Endothelial cell of umbilical vein (primary cell): ENCODE results near the gene ALDH2. TPM values are rescaled to one million over a fixed set of nuclear protein-coding genes. Genes with fewer than 3 reads are reported as not detected.

Experiments
- BruUV-seq: library from RNA; stranded (reverse); fragments of 400-500 nt; replicated peaks from 2 replicates; lab custom pipeline; 2021; lab: Mats Ljungman, UMichigan
- CTCF ChIA-PET: fragments of 300-600, 350-600 bp; sonication (Branson Sonifier 250); formaldehyde crosslinking; loops from one replicate; lab custom pipeline; 2021; ENCODE audit warnings: antibody characterized with exemption, inconsistent platforms; lab: Charles Lee
- POLR2A ChIA-PET: fragments of 300-600, 350-600 bp; sonication (Branson Sonifier 250); formaldehyde crosslinking; loops from one replicate; lab custom pipeline; 2021; ENCODE audit warnings: antibody characterized with exemption, inconsistent platforms; lab: Charles Lee
- DNase-seq: peaks from one replicate; pipeline ENCODE4 v3.0.0-alpha.2; 2011; ENCODE audit warnings: low read depth, low spot score
- FAIRE-seq: peaks from 2 replicates; lab custom pipeline; 2011; peaks lifted over from hg19 to GRCh38; lab: Jason Lieb, UNC
- H2AFZ ChIP-seq: 2 replicates; pipeline ENCODE4 v1.6.0; 2012; ENCODE audit warnings: low read depth, low read length, control low read depth, inconsistent platforms
- H3K27ac ChIP-seq: 2 replicates; pipeline ENCODE4 v1.5.1; 2011; ENCODE audit warnings: low read depth, mild to moderate bottlenecking, control low read depth, low read length, moderate library complexity; ENCODE audit not compliant: insufficient read depth
- H3K27me3 ChIP-seq, 2 experiments: 2 replicates each; pipeline versions ENCODE4 v1.6.0 to v1.6.1; 2011; ENCODE audit warnings: low read length in 2 of 2, mixed read lengths in 1 of 2; ENCODE audit not compliant: control insufficient read depth in 2 of 2, insufficient read depth in 2 of 2
- H3K36me3 ChIP-seq, 2 experiments: 2 replicates in 1 of 2; 3 replicates in 1 of 2; pipeline ENCODE4 v1.5.1; 2011; ENCODE audit warnings: low read length in 2 of 2, mild to moderate bottlenecking in 1 of 2, moderate library complexity in 1 of 2; ENCODE audit not compliant: control insufficient read depth in 2 of 2, insufficient read depth in 2 of 2; ENCODE audit errors: extremely low read depth in 1 of 2
- H3K4me1 ChIP-seq: 3 replicates; pipeline ENCODE4 v1.5.1; 2011; ENCODE audit warnings: mild to moderate bottlenecking, low read length; ENCODE audit not compliant: control insufficient read depth, insufficient read depth; ENCODE audit errors: extremely low read depth
- H3K4me2 ChIP-seq: 2 replicates; pipeline ENCODE4 v1.6.1; 2011; ENCODE audit warnings: low read length, control low read depth, mixed read lengths; ENCODE audit not compliant: insufficient read depth
- H3K4me3 ChIP-seq, 3 experiments: fragments of 200-600 bp in 1 of 3; sonication (generic), shearing (Covaris generic) in 1 of 3; replicated peaks in 1 of 3; 2 replicates each; pipeline ENCODE4 v1.5.1; 2011 to 2016; ENCODE audit warnings: control low read depth in 3 of 3, low read length in 3 of 3, mild to moderate bottlenecking in 2 of 3, inconsistent platforms in 1 of 3, low read depth in 1 of 3, moderate library complexity in 1 of 3; ENCODE audit not compliant: insufficient read depth in 1 of 3
- H3K79me2 ChIP-seq: 2 replicates; pipeline ENCODE4 v1.6.0; 2012; ENCODE audit warnings: low read length, inconsistent platforms; ENCODE audit not compliant: control insufficient read depth, insufficient read depth
- H3K9ac ChIP-seq: replicated peaks from 2 replicates; pipeline ENCODE3; 2011; ENCODE audit warnings: low read length, control low read depth; ENCODE audit not compliant: insufficient read depth; ENCODE audit errors: extremely low read depth
- H3K9me1 ChIP-seq: replicated peaks from 3 replicates; pipeline ENCODE4 v1.6.0; 2011; ENCODE audit warnings: mild to moderate bottlenecking, low read length; ENCODE audit not compliant: control insufficient read depth, insufficient read depth; ENCODE audit errors: extremely low read depth
- H3K9me3 ChIP-seq: replicated peaks from 2 replicates; pipeline ENCODE4 v1.5.1; 2012; ENCODE audit warnings: low read length, inconsistent platforms; ENCODE audit not compliant: control insufficient read depth, insufficient read depth
- H4K20me1 ChIP-seq: replicated peaks from 2 replicates; pipeline ENCODE3; 2011; ENCODE audit warnings: mild to moderate bottlenecking, low read length; ENCODE audit not compliant: control insufficient read depth, insufficient read depth; ENCODE audit errors: extremely low read depth
- JUN ChIP-seq: IDR thresholded peaks from 2 replicates; pipeline ENCODE4 v1.6.1; 2011; ENCODE audit warnings: borderline replicate concordance, low read depth; ENCODE audit not compliant: insufficient read length, insufficient read depth
- MAX ChIP-seq: IDR thresholded peaks from 2 replicates; pipeline ENCODE4 v1.6.1; 2011; ENCODE audit not compliant: insufficient read depth, insufficient read length
- MYC ChIP-seq: IDR thresholded peaks from one replicate; pipeline ENCODE4 v1.6.1; 2011; ENCODE audit warnings: mild to moderate bottlenecking, low read depth, low read length
- POLR2A ChIP-seq: IDR thresholded peaks from 2 replicates; pipeline ENCODE4 v1.6.1; 2012; ENCODE audit warnings: low read depth, mild to moderate bottlenecking, control low read depth, low read length
- dilution Hi-C: fragments of 300-500 bp; cut with MboI; formaldehyde crosslinking; loops from one replicate; pipeline ENCODE4 v1.15.0; 2019; ENCODE audit warnings: low sequenced_read_pairs; ENCODE audit not compliant: extremely low pct_ligation_motif_present
- intact Hi-C: fragments of 100-400 bp; cut with micrococcal nuclease; formaldehyde crosslinking; loops from one replicate; pipeline ENCODE4 v1.10.0; 2022
- polyA plus RNA-seq, 4 experiments: library from polyadenylated mRNA; depleted of rRNA in 3 of 4; stranded (reverse) in 3 of 4; unstranded in 1 of 4; fragments of >200 nt; gene quantifications; 2 replicates each; pipeline versions ENCODE4 v1.2.1 to v1.2.3, GENCODE V29; 2011 to 2012; ENCODE audit warnings: missing spikeins in 1 of 4
- total RNA-seq: library from RNA; stranded (reverse); gene quantifications from 2 replicates; pipeline ENCODE4 v1.2.3, GENCODE V29; 2021
- TF ChIP-seq, protein P1 (sequence below), 2 donors: IDR thresholded peaks; 1 replicate in 1 of 2; 2 replicates in 1 of 2; pipeline ENCODE4 v1.5.1; 2011; ENCODE audit warnings: low read length in 2 of 2, mild to moderate bottlenecking in 2 of 2, moderate library complexity in 2 of 2, control low read depth in 1 of 2, inconsistent platforms in 1 of 2, low read depth in 1 of 2; ENCODE audit not compliant: insufficient read depth in 1 of 2; ENCODE audit errors: extremely low read depth in 1 of 2

The ALDH2 gene
- total and polyA plus RNA-seq, 2 donors (not counting 3 experiments of a cell fraction or from before 2014, with no cell fraction given), result 69.5 to 86.5 TPM

DNA sequence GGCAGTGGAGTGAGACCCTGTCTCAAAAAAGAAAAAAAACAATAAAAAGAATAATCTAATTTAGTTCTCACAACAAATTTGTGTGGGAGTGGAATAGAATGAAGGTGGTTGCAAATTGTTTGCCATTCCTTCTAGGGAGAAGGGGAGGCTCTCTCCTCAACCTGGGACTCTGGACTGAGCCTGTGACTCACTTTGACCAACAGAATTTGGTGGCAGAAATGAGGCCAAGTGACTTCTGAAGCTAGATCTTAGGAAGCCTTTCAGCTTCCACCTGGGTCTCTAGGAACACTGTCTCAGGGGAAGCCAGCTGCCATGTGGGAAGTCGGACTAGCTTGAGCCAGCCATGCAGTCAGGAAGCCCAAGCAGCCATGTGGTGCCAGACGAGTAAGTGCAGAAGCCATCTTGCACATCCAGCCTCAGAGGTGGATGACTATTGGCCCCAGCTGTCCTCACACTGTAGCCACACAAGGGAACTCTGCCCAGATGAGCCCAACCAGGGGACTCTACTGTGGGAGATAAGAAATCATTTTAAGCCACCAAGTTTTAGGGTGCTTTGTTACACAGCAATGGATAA, 14.4 kb downstream of the ALDH2 start:
- Histone ChIP-seq H3K4me2 (no peak overlapping the region), H2AFZ (no peak overlapping the region), H3K9me3 (no peaks in the 10 kb centered on the region), H3K4me3 (no peak overlapping the region), H3K27me3 (no peaks in the 10 kb centered on the region), H3K36me3 (peaks cover 7 to 20% of the 10 kb centered on the region in 2 experiments), H3K4me1 (peaks cover 12% of the 10 kb centered on the region), H3K27ac (no peak overlapping the region), H3K9ac (no peak overlapping the region), H4K20me1 (no peaks in the 10 kb centered on the region), H3K9me1 (no peaks in the 10 kb centered on the region), H3K79me2 (no peaks in the 10 kb centered on the region)
- intact Hi-C loops, result no loop called here
- no TSS peak for BruUV-seq
- FAIRE-seq (no peak), DNase-seq (no peak)
- TF ChIP-seq MYC (no peak), POLR2A (no peak), MAX (no peak), JUN (no peak)
- TF ChIP-seq, protein P1, sequence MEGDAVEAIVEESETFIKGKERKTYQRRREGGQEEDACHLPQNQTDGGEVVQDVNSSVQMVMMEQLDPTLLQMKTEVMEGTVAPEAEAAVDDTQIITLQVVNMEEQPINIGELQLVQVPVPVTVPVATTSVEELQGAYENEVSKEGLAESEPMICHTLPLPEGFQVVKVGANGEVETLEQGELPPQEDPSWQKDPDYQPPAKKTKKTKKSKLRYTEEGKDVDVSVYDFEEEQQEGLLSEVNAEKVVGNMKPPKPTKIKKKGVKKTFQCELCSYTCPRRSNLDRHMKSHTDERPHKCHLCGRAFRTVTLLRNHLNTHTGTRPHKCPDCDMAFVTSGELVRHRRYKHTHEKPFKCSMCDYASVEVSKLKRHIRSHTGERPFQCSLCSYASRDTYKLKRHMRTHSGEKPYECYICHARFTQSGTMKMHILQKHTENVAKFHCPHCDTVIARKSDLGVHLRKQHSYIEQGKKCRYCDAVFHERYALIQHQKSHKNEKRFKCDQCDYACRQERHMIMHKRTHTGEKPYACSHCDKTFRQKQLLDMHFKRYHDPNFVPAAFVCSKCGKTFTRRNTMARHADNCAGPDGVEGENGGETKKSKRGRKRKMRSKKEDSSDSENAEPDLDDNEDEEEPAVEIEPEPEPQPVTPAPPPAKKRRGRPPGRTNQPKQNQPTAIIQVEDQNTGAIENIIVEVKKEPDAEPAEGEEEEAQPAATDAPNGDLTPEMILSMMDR (IDR thresholded peaks at IDR 0.05; ENCODE audit: extremely low read depth in 1 of 2, insufficient read depth in 1 of 2, low read depth in 1 of 2, low read length in 2 of 2), result no peak
- CTCF ChIA-PET, result interaction anchor here (1.8 kb wide), 1 partner anchor 32 kb away, joined by 4 read pairs; no protein-coding TSS in a partner anchor
- dilution Hi-C loops, result no loop called here
- POLR2A ChIA-PET, result no interaction called here
